Neural cell (in vitro differentiated cells): ENCODE measurements around the gene EIF2B4. TPM values are rescaled to one million over a fixed set of nuclear protein-coding genes. Genes with fewer than 3 reads are reported as not detected.
"Not testable (repeated sequence)": the region's sequence is repeated elsewhere in the genome, so short reads cannot be mapped to it uniquely, and the experiment has no call there.

Source experiments
- H2AFZ ChIP-seq: fragments of 200-600, 300-800 bp; sonication (generic), shearing (Covaris generic); 2 replicates; pipeline ENCODE4 v1.6.0; 2014; ENCODE audit warnings: low read depth, mild to moderate bottlenecking, antibody characterized with exemption, low read length, moderate library complexity
- H3F3A ChIP-seq: fragments of 200-600 bp; shearing (Covaris generic); 2 replicates; pipeline ENCODE4 v1.6.1; 2016; ENCODE audit warnings: mild to moderate bottlenecking, moderate library complexity, mixed read lengths, antibody characterized with exemption, low read length; ENCODE audit not compliant: insufficient read depth, poor library complexity, severe bottlenecking
- H3K27ac ChIP-seq: fragments of 200-600, 300-800 bp; sonication (generic), shearing (Covaris generic); 2 replicates; pipeline ENCODE4 v1.5.1; 2014; ENCODE audit warnings: mild to moderate bottlenecking, low read length, moderate library complexity
- H3K27me3 ChIP-seq: fragments of 300-800, 200-600 bp; sonication (generic), shearing (Covaris generic); 2 replicates; pipeline ENCODE4 v1.6.0; 2014; ENCODE audit warnings: mild to moderate bottlenecking, low read depth, low read length, moderate library complexity; ENCODE audit not compliant: insufficient read depth
- H3K36me3 ChIP-seq: fragments of 300-800, 200-600 bp; sonication (generic), shearing (Covaris generic); 2 replicates; pipeline ENCODE4 v1.5.1; 2014; ENCODE audit warnings: mild to moderate bottlenecking, antibody characterized with exemption, low read length, moderate library complexity; ENCODE audit not compliant: insufficient read depth
- H3K4me2 ChIP-seq: fragments of 300-800, 200-600 bp; sonication (generic), shearing (Covaris generic); 2 replicates; pipeline ENCODE4 v1.6.0; 2014; ENCODE audit warnings: mild to moderate bottlenecking, low read length
- H3K4me3 ChIP-seq: fragments of 300-800, 200-600 bp; sonication (generic), shearing (Covaris generic); 2 replicates; pipeline ENCODE4 v1.5.1; 2014; ENCODE audit warnings: mild to moderate bottlenecking, low read length, moderate library complexity
- H3K79me2 ChIP-seq: fragments of 200-600 bp; shearing (Covaris generic); replicated peaks from 2 replicates; pipeline ENCODE4 v1.6.0; 2014; ENCODE audit warnings: mild to moderate bottlenecking, low read length, moderate library complexity; ENCODE audit not compliant: insufficient read depth
- H3K9ac ChIP-seq: fragments of 300-800, 200-600 bp; sonication (generic), shearing (Covaris generic); 2 replicates; pipeline ENCODE4 v1.6.1; 2016; ENCODE audit warnings: mild to moderate bottlenecking, low read length, mixed read lengths
- H3K9me2 ChIP-seq: fragments of 200-600 bp; shearing (Covaris generic); 2 replicates; pipeline ENCODE4 v1.6.1; 2016; ENCODE audit warnings: mild to moderate bottlenecking, low read length, mixed read lengths; ENCODE audit not compliant: insufficient read depth
- H3K9me3 ChIP-seq: fragments of 200-600, 300-800 bp; sonication (generic), shearing (Covaris generic); 2 replicates; pipeline ENCODE4 v1.6.1; 2016; ENCODE audit warnings: mild to moderate bottlenecking, mixed run types, low read length, moderate library complexity, mixed read lengths
- H4K20me1 ChIP-seq: fragments of 200-600 bp; shearing (Covaris generic); 2 replicates; pipeline ENCODE4 v1.6.1; 2016; ENCODE audit warnings: mild to moderate bottlenecking, mixed run types; ENCODE audit not compliant: insufficient read depth
- EP300 ChIP-seq: fragments of 450-650 bp; conservative IDR thresholded peaks from 2 replicates; pipeline ENCODE4 v1.6.1; 2014; ENCODE audit warnings: antibody characterized with exemption, mild to moderate bottlenecking, moderate library complexity; ENCODE audit not compliant: poor library complexity, severe bottlenecking
- EZH2 ChIP-seq: fragments of 200-600, 300-800 bp; shearing (Covaris generic), sonication (generic); IDR thresholded peaks from 2 replicates; pipeline ENCODE4 v1.6.1; 2014; ENCODE audit warnings: antibody characterized with exemption, low read length, borderline replicate concordance, mild to moderate bottlenecking; ENCODE audit not compliant: insufficient read depth, poor library complexity, severe bottlenecking
- MXI1 ChIP-seq: fragments of 450-650 bp; conservative IDR thresholded peaks from 2 replicates; pipeline ENCODE4 v1.6.1; 2014; ENCODE audit warnings: antibody characterized with exemption, mild to moderate bottlenecking; ENCODE audit not compliant: poor library complexity, severe bottlenecking
- POLR2AphosphoS5 ChIP-seq: IDR thresholded peaks from 2 replicates; pipeline ENCODE4 v1.6.1; 2012
- RAD21 ChIP-seq: fragments of 450-650 bp; conservative IDR thresholded peaks from 2 replicates; pipeline ENCODE4 v1.6.1; 2014; ENCODE audit warnings: antibody characterized with exemption, mild to moderate bottlenecking, moderate library complexity
- SMC3 ChIP-seq: fragments of 450-650 bp; conservative IDR thresholded peaks from 2 replicates; pipeline ENCODE4 v1.6.1; 2014; ENCODE audit warnings: antibody characterized with exemption, mild to moderate bottlenecking, moderate library complexity; ENCODE audit not compliant: poor library complexity
- TAF1 ChIP-seq: IDR thresholded peaks from 2 replicates; pipeline ENCODE4 v1.6.1; 2012; ENCODE audit warnings: low read depth
- polyA plus RNA-seq: library from polyadenylated mRNA; depleted of rRNA; stranded (reverse); fragments of >200 nt; gene quantifications from 2 replicates; pipeline ENCODE4 v1.2.3, GENCODE V29; 2014
- TF ChIP-seq, protein P1 (sequence below): fragments of 450-650 bp; IDR thresholded peaks from 2 replicates; pipeline ENCODE4 v1.5.1; 2014; ENCODE audit warnings: antibody characterized with exemption, mild to moderate bottlenecking, moderate library complexity; ENCODE audit not compliant: poor library complexity, severe bottlenecking
- TF ChIP-seq, protein P2 (sequence below): IDR thresholded peaks from 2 replicates; pipeline ENCODE4 v1.6.1; 2012; ENCODE audit warnings: borderline replicate concordance

EIF2B4 gene
- polyA plus RNA-seq, 1 donor from 2014 or later: 43.7 TPM

DNA sequence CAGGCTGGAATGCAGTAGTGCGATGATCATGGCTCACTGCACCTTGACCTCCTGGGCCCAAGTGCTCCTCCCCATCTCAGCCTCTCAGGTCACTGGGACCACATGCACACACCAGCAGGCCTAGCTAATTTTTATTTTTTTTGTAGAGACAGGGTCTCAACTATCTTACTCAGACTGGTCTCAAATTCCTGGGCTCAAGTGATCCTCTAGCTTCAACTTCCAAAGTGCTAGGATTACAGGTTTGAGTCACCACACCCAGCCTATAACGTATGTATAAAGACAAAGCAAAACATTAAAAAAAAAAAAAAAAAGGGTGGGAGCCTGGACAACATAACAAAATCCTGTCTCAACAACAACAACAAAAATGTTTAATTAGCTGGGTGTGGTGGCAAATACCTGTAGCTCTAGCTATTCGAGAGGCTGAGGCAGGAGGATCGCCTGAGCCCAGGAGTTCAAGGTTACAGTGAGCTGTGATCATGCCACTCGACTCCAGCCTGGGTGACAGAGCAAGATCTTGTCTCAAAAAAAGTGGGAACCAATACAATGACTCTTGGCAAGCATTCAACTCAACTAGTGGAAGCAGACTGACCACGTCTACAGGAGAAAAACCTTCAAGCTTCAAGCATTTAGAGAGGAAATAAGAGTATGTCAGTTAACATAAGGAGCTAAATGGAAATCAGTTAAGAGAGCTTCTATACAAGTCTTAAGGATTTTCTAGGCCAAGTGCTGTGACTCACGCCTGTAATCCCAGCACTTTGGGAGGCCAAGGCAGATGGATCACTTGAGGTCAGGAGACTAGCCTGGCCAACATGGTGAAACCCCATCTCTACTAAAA lies 16.2 kb downstream of the EIF2B4 start:
- Histone ChIP-seq H3K9me2 (no peaks in the 10 kb centered on the region), H3K79me2 (peaks cover 46% of the 10 kb centered on the region), H3K4me2 (no peak overlapping the region), H3K36me3 (no peaks in the 10 kb centered on the region), H2AFZ (no peak overlapping the region), H3K9me3 (no peaks in the 10 kb centered on the region), H3K27me3 (no peaks in the 10 kb centered on the region), H3K9ac (no peak overlapping the region), H3F3A (no peaks in the 10 kb centered on the region), H3K4me3 (no peak overlapping the region), H4K20me1 (no peaks in the 10 kb centered on the region), H3K27ac (no peak overlapping the region)
- TF ChIP-seq, protein P1, sequence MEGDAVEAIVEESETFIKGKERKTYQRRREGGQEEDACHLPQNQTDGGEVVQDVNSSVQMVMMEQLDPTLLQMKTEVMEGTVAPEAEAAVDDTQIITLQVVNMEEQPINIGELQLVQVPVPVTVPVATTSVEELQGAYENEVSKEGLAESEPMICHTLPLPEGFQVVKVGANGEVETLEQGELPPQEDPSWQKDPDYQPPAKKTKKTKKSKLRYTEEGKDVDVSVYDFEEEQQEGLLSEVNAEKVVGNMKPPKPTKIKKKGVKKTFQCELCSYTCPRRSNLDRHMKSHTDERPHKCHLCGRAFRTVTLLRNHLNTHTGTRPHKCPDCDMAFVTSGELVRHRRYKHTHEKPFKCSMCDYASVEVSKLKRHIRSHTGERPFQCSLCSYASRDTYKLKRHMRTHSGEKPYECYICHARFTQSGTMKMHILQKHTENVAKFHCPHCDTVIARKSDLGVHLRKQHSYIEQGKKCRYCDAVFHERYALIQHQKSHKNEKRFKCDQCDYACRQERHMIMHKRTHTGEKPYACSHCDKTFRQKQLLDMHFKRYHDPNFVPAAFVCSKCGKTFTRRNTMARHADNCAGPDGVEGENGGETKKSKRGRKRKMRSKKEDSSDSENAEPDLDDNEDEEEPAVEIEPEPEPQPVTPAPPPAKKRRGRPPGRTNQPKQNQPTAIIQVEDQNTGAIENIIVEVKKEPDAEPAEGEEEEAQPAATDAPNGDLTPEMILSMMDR: no peak
- TF ChIP-seq, protein P2, sequence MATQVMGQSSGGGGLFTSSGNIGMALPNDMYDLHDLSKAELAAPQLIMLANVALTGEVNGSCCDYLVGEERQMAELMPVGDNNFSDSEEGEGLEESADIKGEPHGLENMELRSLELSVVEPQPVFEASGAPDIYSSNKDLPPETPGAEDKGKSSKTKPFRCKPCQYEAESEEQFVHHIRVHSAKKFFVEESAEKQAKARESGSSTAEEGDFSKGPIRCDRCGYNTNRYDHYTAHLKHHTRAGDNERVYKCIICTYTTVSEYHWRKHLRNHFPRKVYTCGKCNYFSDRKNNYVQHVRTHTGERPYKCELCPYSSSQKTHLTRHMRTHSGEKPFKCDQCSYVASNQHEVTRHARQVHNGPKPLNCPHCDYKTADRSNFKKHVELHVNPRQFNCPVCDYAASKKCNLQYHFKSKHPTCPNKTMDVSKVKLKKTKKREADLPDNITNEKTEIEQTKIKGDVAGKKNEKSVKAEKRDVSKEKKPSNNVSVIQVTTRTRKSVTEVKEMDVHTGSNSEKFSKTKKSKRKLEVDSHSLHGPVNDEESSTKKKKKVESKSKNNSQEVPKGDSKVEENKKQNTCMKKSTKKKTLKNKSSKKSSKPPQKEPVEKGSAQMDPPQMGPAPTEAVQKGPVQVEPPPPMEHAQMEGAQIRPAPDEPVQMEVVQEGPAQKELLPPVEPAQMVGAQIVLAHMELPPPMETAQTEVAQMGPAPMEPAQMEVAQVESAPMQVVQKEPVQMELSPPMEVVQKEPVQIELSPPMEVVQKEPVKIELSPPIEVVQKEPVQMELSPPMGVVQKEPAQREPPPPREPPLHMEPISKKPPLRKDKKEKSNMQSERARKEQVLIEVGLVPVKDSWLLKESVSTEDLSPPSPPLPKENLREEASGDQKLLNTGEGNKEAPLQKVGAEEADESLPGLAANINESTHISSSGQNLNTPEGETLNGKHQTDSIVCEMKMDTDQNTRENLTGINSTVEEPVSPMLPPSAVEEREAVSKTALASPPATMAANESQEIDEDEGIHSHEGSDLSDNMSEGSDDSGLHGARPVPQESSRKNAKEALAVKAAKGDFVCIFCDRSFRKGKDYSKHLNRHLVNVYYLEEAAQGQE: no peak
- TF ChIP-seq RAD21 (no peak), MXI1 (no peak), EP300 (no peak), TAF1 (no peak), EZH2 (no peak), SMC3 (no peak), POLR2AphosphoS5 (no peak)

DNA sequence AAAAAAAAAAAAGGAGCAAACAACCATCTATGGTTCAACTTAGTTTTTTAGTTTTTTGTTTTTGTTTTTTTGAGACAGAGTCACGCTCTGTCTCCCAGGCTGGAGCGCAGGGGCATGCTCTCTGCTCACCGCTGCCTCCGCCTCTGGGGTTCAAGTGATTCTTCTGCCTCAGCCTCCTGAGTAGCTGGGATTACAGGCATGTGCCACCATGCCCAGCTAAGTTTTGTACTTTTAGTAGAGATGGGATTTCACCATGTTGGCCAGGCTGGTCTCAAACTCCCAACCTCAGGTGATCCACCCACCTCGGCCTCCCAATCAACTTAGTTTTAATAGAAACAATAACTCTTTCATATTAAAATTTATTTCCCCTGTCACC lies 16.8 kb downstream of the EIF2B4 start:
- H3K9me2 ChIP-seq, H3K4me2 ChIP-seq: not testable (repeated sequence)
- peaks cover 46% of the 10 kb centered on the region for H3K79me2 ChIP-seq

More for the DNA sequence above, 16.8 kb downstream of the EIF2B4 start:
- not testable (repeated sequence) for H3K27ac ChIP-seq, H3K4me3 ChIP-seq, H3K27me3 ChIP-seq, H3F3A ChIP-seq, H2AFZ ChIP-seq, H3K36me3 ChIP-seq, H3K9me3 ChIP-seq, H3K9ac ChIP-seq, H4K20me1 ChIP-seq
